K562 (cell line): ENCODE data around the gene CFAP221. TPM values are rescaled to one million over a fixed set of nuclear protein-coding genes. Genes with fewer than 3 reads are reported as not detected.

ENCODE experiments used
- ATAC-seq: fragments of 200-7000 bp; cut with Tn5 transposase; 3 replicates; pipeline ENCODE4 v1.9.1; 2020; ENCODE audit warnings: moderate library complexity
- BruUV-seq: library from RNA; stranded (reverse); fragments of 400-500 nt; replicated peaks from 2 replicates; lab custom pipeline; 2021; lab: Mats Ljungman, UMichigan
- CTCF ChIA-PET: fragments of 300-600 bp; formaldehyde crosslinking; extraction: SDS; loops from one replicate; lab custom pipeline; 2021; ENCODE audit warnings: low intra/inter-chr PET ratio; lab: Yijun Ruan, JAX
- POLR2A ChIA-PET: fragments of 300-600, 350-650 bp; sonication (Branson Sonifier 250); formaldehyde crosslinking; extraction: SDS; loops from one replicate; lab custom pipeline; 2021; ENCODE audit warnings: antibody characterized with exemption, inconsistent platforms; lab: Yijun Ruan, JAX
- DNase-seq, 4 experiments: peaks; one replicate each; pipeline versions ENCODE4 v3.0.0 to v3.0.0-alpha.2; 2011 to 2018; ENCODE audit warnings: low spot score in 3 of 4, mixed read lengths in 3 of 4; ENCODE audit errors: extremely low read depth in 1 of 4
- FAIRE-seq: peaks from 2 replicates; lab custom pipeline; 2011; peaks lifted over from hg19 to GRCh38; lab: Jason Lieb, UNC
- H2AFZ ChIP-seq: 2 replicates; pipeline ENCODE4 v1.6.0; 2011; ENCODE audit warnings: low read depth, low read length, control low read depth, inconsistent platforms
- H3K27ac ChIP-seq: fragments of 200-600 bp; 3 replicates; pipeline ENCODE4 v1.8.0; 2011; ENCODE audit warnings: low read depth, mild to moderate bottlenecking, control low read depth, inconsistent platforms, low read length, moderate library complexity, mixed read lengths; ENCODE audit errors: extremely low read depth
- H3K27me3 ChIP-seq, 2 experiments: fragments of 300-600 bp in 1 of 2; 2 replicates in 1 of 2; 3 replicates in 1 of 2; pipeline versions ENCODE4 v1.6.0 to v1.8.0; 2011; ENCODE audit warnings: inconsistent platforms in 2 of 2, low read length in 2 of 2, mild to moderate bottlenecking in 1 of 2, mixed read lengths in 1 of 2, moderate library complexity in 1 of 2; ENCODE audit not compliant: control insufficient read depth in 2 of 2, insufficient read depth in 2 of 2
- H3K36me3 ChIP-seq: fragments of 300-600 bp; 3 replicates; pipeline ENCODE4 v1.8.0; 2011; ENCODE audit warnings: mild to moderate bottlenecking, low read length, inconsistent platforms; ENCODE audit not compliant: control insufficient read depth, insufficient read depth
- H3K4me1 ChIP-seq, 2 experiments: fragments of 200-600 bp in 1 of 2; replicated peaks in 1 of 2; 2 replicates in 1 of 2; 3 replicates in 1 of 2; pipeline versions ENCODE4 v1.5.1 to v1.8.0; 2011; ENCODE audit warnings: inconsistent platforms in 2 of 2, low read length in 2 of 2, mild to moderate bottlenecking in 1 of 2, mixed read lengths in 1 of 2, moderate library complexity in 1 of 2; ENCODE audit not compliant: control insufficient read depth in 2 of 2, insufficient read depth in 2 of 2
- H3K4me2 ChIP-seq: 2 replicates; pipeline ENCODE4 v1.6.1; 2011; ENCODE audit warnings: low read length, control low read depth, inconsistent platforms, mixed read lengths; ENCODE audit not compliant: insufficient read depth
- H3K4me3 ChIP-seq: fragments of 200-600 bp; sonication (generic), shearing (Covaris generic); 2 replicates; pipeline ENCODE4 v1.5.1; 2016; ENCODE audit warnings: control low read depth, inconsistent platforms
- H3K79me2 ChIP-seq: fragments of 200-600 bp; 3 replicates; pipeline ENCODE4 v1.8.0; 2011; ENCODE audit warnings: low read length, inconsistent platforms; ENCODE audit not compliant: control insufficient read depth, insufficient read depth
- H3K9ac ChIP-seq, 2 experiments: 2 replicates each; pipeline versions ENCODE4 v1.6.0 to v1.6.1; 2011; ENCODE audit warnings: low read depth in 2 of 2, low read length in 2 of 2, control low read depth in 1 of 2, inconsistent platforms in 1 of 2, mild to moderate bottlenecking in 1 of 2, mixed read lengths in 1 of 2; ENCODE audit not compliant: insufficient read depth in 1 of 2
- H3K9me1 ChIP-seq: one replicate; pipeline ENCODE4 v1.6.0; 2011; ENCODE audit warnings: inconsistent platforms, mild to moderate bottlenecking, low read length, moderate library complexity; ENCODE audit not compliant: control insufficient read depth, insufficient read depth
- H3K9me3 ChIP-seq: replicated peaks from 2 replicates; pipeline ENCODE4 v1.5.1; 2011; ENCODE audit warnings: low read depth, low read length, inconsistent platforms; ENCODE audit not compliant: control insufficient read depth, insufficient read depth
- H4K20me1 ChIP-seq: replicated peaks from 2 replicates; pipeline ENCODE4 v1.6.1; 2011; ENCODE audit warnings: low read length, inconsistent platforms, mixed read lengths; ENCODE audit not compliant: control insufficient read depth, insufficient read depth
- BCL6 ChIP-seq: fragments of 250-450 bp; sonication (Bioruptor Pico); IDR thresholded peaks from 2 replicates; pipeline ENCODE4 v1.4.0; 2020
- FUS ChIP-seq: fragments of 200-400 bp; formaldehyde crosslinking; optimal IDR thresholded peaks from 2 replicates; pipeline ENCODE3; 2017; ENCODE audit warnings: low read depth, low read length
- MITF ChIP-seq: IDR thresholded peaks from 2 replicates; pipeline ENCODE4 v1.6.1; 2014; ENCODE audit warnings: antibody characterized with exemption
- MTA1 ChIP-seq: fragments of 450-650 bp; IDR thresholded peaks from 2 replicates; pipeline ENCODE4 v1.6.1; 2017; ENCODE audit warnings: borderline replicate concordance
- NR1H2 ChIP-seq: sonication (generic); formaldehyde crosslinking; IDR thresholded peaks from 2 replicates; pipeline ENCODE4 v1.4.0; 2020; ENCODE audit warnings: mild to moderate bottlenecking, missing genetic modification reagents
- POLR2H ChIP-seq: IDR thresholded peaks from 2 replicates; pipeline ENCODE4 v1.6.1; 2016; ENCODE audit warnings: missing genetic modification characterization, low read depth, mild to moderate bottlenecking, control low read depth, missing compliant biosample characterization, moderate library complexity
- RAD21 ChIP-seq, 2 experiments: fragments of 250-450 bp in 1 of 2; fragments of 450-650 bp in 1 of 2; sonication (Bioruptor Pico) in 1 of 2; formaldehyde crosslinking in 1 of 2; IDR thresholded peaks in 1 of 2; conservative IDR thresholded peaks in 1 of 2; 2 replicates each; pipeline versions ENCODE4 v1.4.0 to v1.8.0; 2020 to 2022; ENCODE audit warnings: mild to moderate bottlenecking in 2 of 2, moderate library complexity in 1 of 2
- RBM22 ChIP-seq: fragments of 200-400 bp; formaldehyde crosslinking; IDR thresholded peaks from 2 replicates; pipeline ENCODE4 v1.6.1; 2018; ENCODE audit warnings: low read length, low read depth; ENCODE audit not compliant: poor library complexity, severe bottlenecking
- RUNX1 ChIP-seq: sonication (generic); IDR thresholded peaks from 2 replicates; pipeline ENCODE4 v1.6.1; 2016; ENCODE audit warnings: antibody characterized with exemption, low read depth
- SRSF3 ChIP-seq: fragments of 200-400 bp; formaldehyde crosslinking; IDR thresholded peaks from 2 replicates; pipeline ENCODE4 v1.6.1; 2016; ENCODE audit warnings: mild to moderate bottlenecking, low read length, moderate library complexity; ENCODE audit not compliant: insufficient read depth
- THRA ChIP-seq: fragments of 450-650 bp; IDR thresholded peaks from 2 replicates; pipeline ENCODE4 v1.6.1; 2017; ENCODE audit warnings: mild to moderate bottlenecking, moderate library complexity
- ZNF197 ChIP-seq: fragments of 200-800 bp; sonication (Bioruptor generic); IDR thresholded peaks from 2 replicates; pipeline ENCODE4 v1.6.1; 2016; ENCODE audit warnings: low read depth, missing genetic modification characterization, missing compliant biosample characterization
- WGBS: fragments of 100-300 bp; shearing (Covaris generic); methylation state at CpG from one replicate; pipeline ENCODE4 v1.1.6; 2016; ENCODE audit warnings: low coverage, mixed read lengths; ENCODE audit not compliant: insufficient coverage; ENCODE audit errors: missing lambda C conversion rate; 5-methylcytosine and 5-hydroxymethylcytosine counted together
- in situ Hi-C: fragments of 300-500 bp; cut with MboI; formaldehyde crosslinking; loops from 4 replicates; pipeline ENCODE4 v1.15.0; 2018; ENCODE audit warnings: inconsistent platforms, mixed read lengths
- intact Hi-C: fragments of 100-400 bp; cut with micrococcal nuclease; formaldehyde crosslinking; loops from 2 replicates; pipeline ENCODE4 v1.14.2; 2022
- polyA plus RNA-seq, 8 experiments: library from polyadenylated mRNA; depleted of rRNA in 4 of 8; stranded (reverse) in 5 of 8; unstranded in 3 of 8; fragments of >200 nt; fragmentation: Nextera tagmentation in 2 of 8; fragmentation: Illumina TruSeq in 1 of 8; extraction: Ambion mirVana in 2 of 8; extraction: Trizol in 1 of 8; gene quantifications; 2 replicates each; pipeline versions ENCODE4 v1.2.1 to v1.2.3, GENCODE V29; 2011 to 2014; ENCODE audit warnings: inconsistent platforms in 1 of 8, missing spikeins in 1 of 8
- total RNA-seq, 7 experiments: library from RNA; depleted of rRNA in 6 of 7; stranded (reverse); fragments of >200 nt in 6 of 7; fragmentation: Illumina TruSeq in 2 of 7; extraction: Trizol in 2 of 7; gene quantifications; 2 replicates each; pipeline versions ENCODE4 v1.2.1 to v1.2.3, GENCODE V29; 2011 to 2021; ENCODE audit warnings: low replicate concordance in 1 of 7
- TF ChIP-seq, protein P1 (sequence below): fragments of 200-800 bp; sonication (Bioruptor generic); IDR thresholded peaks from 2 replicates; pipeline ENCODE4 v1.6.1; 2017; ENCODE audit warnings: missing genetic modification characterization, missing compliant biosample characterization
- TF ChIP-seq, protein P2 (sequence below), 3 experiments: IDR thresholded peaks in 2 of 3; conservative IDR thresholded peaks in 1 of 3; 2 replicates each; pipeline ENCODE4 v1.5.1; 2011 to 2012; ENCODE audit warnings: low read length in 3 of 3, mild to moderate bottlenecking in 3 of 3, control low read depth in 2 of 3, improper control_type of control experiment in 1 of 3, inconsistent platforms in 1 of 3, low read depth in 1 of 3, mixed read lengths in 1 of 3, moderate library complexity in 1 of 3; ENCODE audit not compliant: insufficient read depth in 2 of 3

Gene CFAP221
- total and polyA plus RNA-seq, 9 of the 15 experiments (the other 6 are each of a cell fraction or from before 2014, with no cell fraction given) = 0.09 to 1.4 (median 0.65) TPM

DNA sequence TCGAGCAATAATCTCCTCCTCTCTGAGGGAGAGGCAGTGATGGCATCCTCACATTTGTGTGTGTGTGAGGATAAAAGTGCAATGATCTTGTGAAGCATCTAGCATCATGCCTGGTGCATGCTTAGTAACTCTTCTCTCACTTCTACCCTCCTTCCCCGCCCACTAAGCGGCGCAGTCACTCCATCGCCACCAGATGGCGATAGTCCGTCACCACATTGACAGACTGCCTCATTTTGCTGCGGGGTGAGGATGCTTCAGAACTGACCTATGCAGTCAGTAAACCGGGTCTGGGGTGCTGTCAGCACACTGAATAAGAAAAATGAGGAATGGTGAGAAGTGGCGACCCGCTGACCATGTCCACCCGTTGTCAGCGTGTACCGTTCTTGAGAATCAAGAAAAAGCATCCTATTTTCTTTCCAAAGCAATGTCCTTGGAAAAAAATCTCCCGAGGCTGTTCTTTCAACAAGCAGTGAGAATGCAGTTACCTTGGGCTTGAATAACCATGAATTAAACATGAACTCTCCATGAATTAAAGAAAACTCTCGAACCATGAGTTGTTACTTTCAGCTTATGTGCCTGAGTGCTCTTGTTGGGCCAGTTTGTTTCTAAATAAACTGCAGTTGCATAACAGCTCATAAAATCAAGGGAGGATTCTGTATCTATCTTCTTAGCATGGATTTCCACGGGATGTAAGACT lies 97.5 kb downstream of the CFAP221 start:
- no peak overlapping the region for H3K4me2 ChIP-seq
- no peaks in the 10 kb centered on the region for H3K79me2 ChIP-seq
- peaks cover 0 to 3% of the 10 kb centered on the region in 2 experiments; a peak in 2 of 5 replicates for H3K4me1 ChIP-seq
- intact Hi-C loops = loop anchor here (1.0 to 2.0 kb wide), 2 partner anchors 19 to 534 kb away; no protein-coding TSS in a partner anchor
- peak; percentile 98 for FAIRE-seq
- no peaks in the 10 kb centered on the region for H3K9me1 ChIP-seq
- in situ Hi-C loops = no loop called here
- BruUV-seq = no TSS peak
- H3K9me3 ChIP-seq = no peaks in the 10 kb centered on the region
- H4K20me1 ChIP-seq = no peaks in the 10 kb centered on the region; the same call in 1 of the 2 replicates
- H2AFZ ChIP-seq = no peak overlapping the region
- peaks cover 26 to 37% of the 10 kb centered on the region in 2 experiments; a peak in 4 of 5 replicates for H3K27me3 ChIP-seq
- no peak overlapping the region for H3K4me3 ChIP-seq
- ATAC-seq = peak; percentile 99
- H3K9ac ChIP-seq = no peak overlapping the region
- H3K36me3 ChIP-seq = no peaks in the 10 kb centered on the region
- no peak overlapping the region for H3K27ac ChIP-seq
- ChIA-PET CTCF (interaction anchor here (0.9 to 1.5 kb wide), 3 partner anchors 15 to 533 kb away, joined by 3 to 7 read pairs (median 4); no protein-coding TSS in a partner anchor), POLR2A (interaction anchor here (0.7 kb wide), 2 partner anchors 96 to 919 kb away, joined by 3 to 4 read pairs; no protein-coding TSS in a partner anchor)
- DNase-seq = peak; percentile 75 to 83 (median 76)
- 0% methylated on average over 17 of the region's 17 CpGs for WGBS
- TF ChIP-seq, protein P1, sequence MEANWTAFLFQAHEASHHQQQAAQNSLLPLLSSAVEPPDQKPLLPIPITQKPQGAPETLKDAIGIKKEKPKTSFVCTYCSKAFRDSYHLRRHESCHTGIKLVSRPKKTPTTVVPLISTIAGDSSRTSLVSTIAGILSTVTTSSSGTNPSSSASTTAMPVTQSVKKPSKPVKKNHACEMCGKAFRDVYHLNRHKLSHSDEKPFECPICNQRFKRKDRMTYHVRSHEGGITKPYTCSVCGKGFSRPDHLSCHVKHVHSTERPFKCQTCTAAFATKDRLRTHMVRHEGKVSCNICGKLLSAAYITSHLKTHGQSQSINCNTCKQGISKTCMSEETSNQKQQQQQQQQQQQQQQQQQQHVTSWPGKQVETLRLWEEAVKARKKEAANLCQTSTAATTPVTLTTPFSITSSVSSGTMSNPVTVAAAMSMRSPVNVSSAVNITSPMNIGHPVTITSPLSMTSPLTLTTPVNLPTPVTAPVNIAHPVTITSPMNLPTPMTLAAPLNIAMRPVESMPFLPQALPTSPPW = no peak
- TF ChIP-seq RUNX1 (no peak), MTA1 (no peak), POLR2H (tag) (no peak), RBM22 (no peak), NR1H2 (no peak), FUS (no peak), SRSF3 (no peak), ZNF197 (CRISPR knock-in tag) (no peak), BCL6 (CRISPR knock-in tag) (no peak), THRA (no peak), RAD21 (CRISPR knock-in tag; conservative IDR thresholded peaks at IDR 0.05 in 1 of 2, IDR thresholded peaks at IDR 0.05 in 1 of 2) (peak; percentile 69 to 83), MITF (no peak)
- TF ChIP-seq, protein P2, sequence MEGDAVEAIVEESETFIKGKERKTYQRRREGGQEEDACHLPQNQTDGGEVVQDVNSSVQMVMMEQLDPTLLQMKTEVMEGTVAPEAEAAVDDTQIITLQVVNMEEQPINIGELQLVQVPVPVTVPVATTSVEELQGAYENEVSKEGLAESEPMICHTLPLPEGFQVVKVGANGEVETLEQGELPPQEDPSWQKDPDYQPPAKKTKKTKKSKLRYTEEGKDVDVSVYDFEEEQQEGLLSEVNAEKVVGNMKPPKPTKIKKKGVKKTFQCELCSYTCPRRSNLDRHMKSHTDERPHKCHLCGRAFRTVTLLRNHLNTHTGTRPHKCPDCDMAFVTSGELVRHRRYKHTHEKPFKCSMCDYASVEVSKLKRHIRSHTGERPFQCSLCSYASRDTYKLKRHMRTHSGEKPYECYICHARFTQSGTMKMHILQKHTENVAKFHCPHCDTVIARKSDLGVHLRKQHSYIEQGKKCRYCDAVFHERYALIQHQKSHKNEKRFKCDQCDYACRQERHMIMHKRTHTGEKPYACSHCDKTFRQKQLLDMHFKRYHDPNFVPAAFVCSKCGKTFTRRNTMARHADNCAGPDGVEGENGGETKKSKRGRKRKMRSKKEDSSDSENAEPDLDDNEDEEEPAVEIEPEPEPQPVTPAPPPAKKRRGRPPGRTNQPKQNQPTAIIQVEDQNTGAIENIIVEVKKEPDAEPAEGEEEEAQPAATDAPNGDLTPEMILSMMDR (IDR thresholded peaks at IDR 0.05 in 2 of 3, conservative IDR thresholded peaks at IDR 0.05 in 1 of 3; ENCODE audit: insufficient read depth in 2 of 3, low read depth in 1 of 3, low read length in 3 of 3) = peak; percentile 95
